ENCODE results near the gene ANKS1A.

- TF ChIP-seq CTCF (conservative IDR thresholded peaks at IDR 0.05; ENCODE audit: low read length), result no peak
- TF ChIP-seq EZH2phosphoT487 (IDR thresholded peaks at IDR 0.05; ENCODE audit: borderline replicate concordance), result no peak
Measured at GRCh38 chr6:34970488-34970887, 81.4 kb downstream of the ANKS1A start.

Measured in Loucy (cell line).